ENCODE results near the gene CDON. TPM values are rescaled to one million over a fixed set of nuclear protein-coding genes. Genes with fewer than 3 reads are reported as not detected.

CDON gene
- total RNA-seq, 1 experiment from 2014 or later = 1.3 TPM

DNA sequence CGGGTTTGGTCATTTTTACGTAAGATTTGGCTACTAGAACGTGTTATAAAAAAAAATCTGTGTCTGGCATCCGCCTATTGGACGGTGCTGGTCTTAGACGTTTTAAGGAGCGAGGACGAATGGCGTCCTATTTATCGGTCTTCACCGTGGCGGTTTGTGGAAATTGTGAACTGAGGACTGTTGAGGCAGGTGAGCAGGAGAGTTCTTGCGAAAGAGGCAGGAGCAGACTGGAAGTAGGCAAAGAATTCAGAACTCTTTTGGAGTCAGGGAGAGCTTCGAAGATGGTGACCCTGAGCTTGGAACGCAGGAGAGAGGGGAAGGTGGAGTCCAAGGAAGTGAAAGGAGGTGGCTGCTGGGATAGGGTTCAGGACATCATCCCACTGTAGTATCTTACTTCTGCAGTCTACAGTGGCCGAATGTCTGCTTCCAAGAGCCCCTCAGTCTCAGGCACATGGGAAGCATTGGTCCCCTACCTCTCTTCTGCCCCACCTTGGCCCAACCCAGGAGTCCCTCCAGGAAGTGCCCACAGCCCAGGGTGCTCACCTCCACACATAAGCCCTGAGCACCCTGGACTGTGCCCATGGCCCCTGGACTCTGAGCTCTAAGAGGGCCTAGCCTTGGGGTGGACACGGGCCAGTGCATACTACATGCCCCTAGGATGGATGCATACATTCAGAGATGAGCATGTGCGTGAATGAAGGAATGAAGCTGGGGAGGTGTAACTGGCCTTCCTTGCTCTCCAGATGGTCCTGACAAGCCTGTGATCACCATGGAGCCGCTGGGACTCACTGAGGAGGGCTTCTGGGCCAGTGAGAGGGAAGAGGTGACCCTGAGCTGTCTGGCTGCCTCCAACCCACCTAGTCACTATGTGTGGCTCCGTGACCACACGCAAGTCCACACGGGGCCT is 113.1 kb downstream of the CDON start:
- Histone ChIP-seq H3K36me3 (no peaks in the 10 kb centered on the region), H3K27ac (no peak overlapping the region), H3K27me3 (replicated peaks) (no peaks in the 10 kb centered on the region), H3K4me3 (no peak overlapping the region), H3K9me3 (replicated peaks) (no peaks in the 10 kb centered on the region), H3K4me1 (replicated peaks) (no peaks in the 10 kb centered on the region)
- no peak for DNase-seq (ENCODE audit: low read depth in 1 of 2, low spot score in 2 of 2)

DNA sequence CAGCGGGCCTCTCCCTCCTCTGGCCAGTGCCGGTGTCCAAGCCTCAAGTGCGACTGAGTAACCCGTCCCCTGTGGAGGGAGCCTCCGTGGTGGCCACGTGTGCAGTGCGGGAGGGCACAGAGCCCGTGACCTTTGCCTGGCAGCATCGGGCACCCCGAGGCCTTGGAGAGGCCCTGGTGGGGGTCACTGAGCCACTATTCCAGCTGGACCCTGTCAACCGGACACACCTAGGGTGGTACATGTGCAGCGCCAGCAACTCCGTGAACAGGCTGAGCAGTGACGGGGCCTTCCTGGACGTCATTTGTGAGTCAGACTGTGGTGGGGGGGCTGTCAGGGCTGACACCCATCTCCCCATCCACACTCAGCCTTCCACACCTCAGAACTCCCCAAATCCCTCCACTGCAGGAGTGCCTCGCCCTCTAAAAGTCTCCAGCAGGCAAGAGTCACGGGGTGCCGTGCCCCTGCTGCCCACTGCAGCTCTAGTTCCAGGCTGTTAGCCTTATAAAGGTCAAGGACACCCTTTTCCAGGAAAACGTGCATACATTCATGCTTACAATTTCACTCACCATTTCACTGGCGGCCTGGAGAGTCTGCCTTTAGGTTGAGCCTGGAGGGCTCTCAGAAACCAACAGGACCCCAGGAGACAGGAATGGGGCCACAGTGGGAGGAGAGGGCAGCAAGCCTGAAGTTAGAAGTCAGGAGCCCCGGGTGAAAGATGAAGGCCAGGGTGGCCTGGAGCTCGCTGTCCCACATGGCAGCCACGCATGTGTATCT is 114.2 kb downstream of the CDON start:
- Histone ChIP-seq H3K4me1 (replicated peaks) (no peaks in the 10 kb centered on the region), H3K9me3 (replicated peaks) (no peaks in the 10 kb centered on the region), H3K4me3 (no peak overlapping the region), H3K27me3 (replicated peaks) (no peaks in the 10 kb centered on the region), H3K36me3 (no peaks in the 10 kb centered on the region), H3K27ac (no peak overlapping the region)
- no peak for DNase-seq (ENCODE audit: low read depth in 1 of 2, low spot score in 2 of 2)

DNA sequence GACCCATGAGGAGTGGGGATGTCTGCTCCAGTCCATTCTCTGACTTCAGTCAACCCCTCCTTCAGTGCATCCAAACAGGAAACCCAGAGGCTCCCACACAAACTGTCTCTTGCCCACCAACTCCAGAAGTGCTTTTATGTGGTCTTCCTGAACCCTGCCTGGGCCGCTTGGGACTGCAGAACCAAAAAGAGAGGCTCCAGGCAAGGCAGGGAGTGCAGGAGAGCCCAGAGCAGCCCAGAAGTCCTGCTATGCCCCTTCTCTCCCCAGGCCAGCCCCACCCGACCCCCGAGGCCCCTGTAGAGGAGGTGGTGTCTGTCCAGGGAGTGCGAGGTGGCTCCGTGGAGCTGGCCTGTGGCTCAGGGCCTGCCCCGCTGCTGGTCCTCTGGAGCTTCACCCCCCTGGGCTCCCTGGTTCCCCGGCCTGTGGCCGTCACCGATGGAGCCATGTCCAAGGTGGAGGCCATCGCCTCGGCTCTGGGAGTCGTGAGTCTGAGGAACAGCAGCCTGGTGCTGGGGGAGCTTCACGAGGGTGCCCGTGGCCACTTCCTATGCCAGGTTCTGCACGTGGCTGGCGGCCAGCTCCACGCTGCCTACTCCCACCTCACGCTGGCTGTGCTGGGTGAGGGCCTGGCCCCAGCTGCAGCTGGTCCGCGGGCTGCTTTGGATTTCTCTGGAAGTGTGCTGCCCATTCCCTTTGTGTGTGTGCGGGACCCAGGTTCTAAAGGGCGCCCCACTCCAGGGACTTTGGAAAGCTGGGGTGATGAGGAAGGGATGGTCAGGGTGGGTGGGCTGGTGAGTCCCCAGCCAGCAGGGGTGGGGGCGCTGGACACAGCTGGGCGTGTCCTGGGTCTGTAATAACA is 115.0 kb downstream of the CDON start:
- Histone ChIP-seq H3K4me3 (no peak overlapping the region), H3K4me1 (replicated peaks) (no peaks in the 10 kb centered on the region), H3K27me3 (replicated peaks) (no peaks in the 10 kb centered on the region), H3K36me3 (no peaks in the 10 kb centered on the region), H3K27ac (no peak overlapping the region), H3K9me3 (replicated peaks) (no peaks in the 10 kb centered on the region)
- no peak for DNase-seq (ENCODE audit: low read depth in 1 of 2, low spot score in 2 of 2)

DNA sequence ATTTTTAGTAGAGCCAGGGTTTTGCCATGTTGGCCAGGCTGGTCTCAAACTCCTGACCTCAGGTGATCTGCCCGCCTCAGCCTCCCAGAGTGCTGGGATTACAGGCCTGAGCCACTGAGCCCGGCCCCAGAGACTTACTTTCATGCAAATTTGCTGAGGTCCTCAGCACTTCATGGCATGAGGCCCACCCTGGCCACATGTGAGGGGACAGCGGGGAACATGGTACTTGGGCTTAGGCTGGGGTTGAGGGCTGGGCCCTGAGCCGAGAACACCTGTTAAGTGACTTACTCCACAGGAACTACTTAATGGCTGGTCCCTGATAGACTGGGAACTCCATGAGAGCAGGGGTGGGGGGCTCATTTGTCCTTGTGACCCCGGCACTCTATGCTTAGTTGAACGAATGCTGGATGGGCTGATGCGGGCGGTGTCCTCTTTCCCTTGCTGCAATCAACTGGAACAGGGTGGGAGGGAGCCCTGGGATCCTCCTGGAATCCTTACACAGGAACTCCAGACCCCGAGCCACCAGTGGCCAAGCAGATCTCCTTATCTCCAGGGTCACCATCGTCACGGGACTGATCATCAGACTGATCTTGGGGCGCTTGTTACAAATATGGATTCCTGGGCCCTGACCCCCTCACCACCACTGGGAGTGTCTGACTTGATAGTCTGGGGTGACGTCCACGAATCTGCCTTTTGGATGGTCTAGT is 115.8 kb downstream of the CDON start:
- DNase-seq (ENCODE audit: low read depth in 1 of 2, low spot score in 2 of 2) = no peak
- Histone ChIP-seq H3K27ac (no peak overlapping the region), H3K27me3 (replicated peaks) (no peaks in the 10 kb centered on the region)

DNA sequence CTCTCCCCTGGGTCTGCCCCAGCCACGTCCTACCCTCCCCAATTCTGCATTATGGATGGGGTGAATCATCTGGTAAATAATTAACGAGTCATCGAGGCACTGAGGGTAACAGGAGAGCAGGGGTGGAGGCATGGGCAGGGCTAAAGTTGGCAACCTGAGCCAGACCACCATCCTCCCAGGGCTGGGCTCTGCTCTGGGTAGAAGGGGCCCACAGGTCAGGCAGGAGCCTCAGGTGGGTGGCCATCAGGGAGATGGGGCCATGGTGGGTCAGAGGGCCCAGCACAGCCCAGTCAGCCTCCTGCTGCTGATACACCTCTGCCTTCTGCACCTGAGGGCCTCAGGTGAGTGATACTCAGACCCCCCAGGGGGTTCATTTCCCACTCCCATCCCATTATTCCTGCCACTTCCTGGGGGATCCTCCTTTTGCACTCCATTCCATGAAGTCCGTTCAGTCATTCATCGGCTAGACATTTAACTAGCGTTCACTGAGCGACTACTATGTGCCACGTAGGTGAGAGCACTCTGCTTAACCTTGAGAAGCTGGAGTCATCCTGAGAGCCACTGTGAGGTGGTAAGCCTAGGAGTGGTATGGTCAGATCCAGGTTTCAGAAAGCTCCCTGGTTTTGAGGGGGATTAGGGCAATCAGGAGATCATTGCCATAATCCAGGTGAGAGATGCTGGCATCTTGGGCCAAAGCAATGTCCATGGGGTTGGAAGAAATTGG is 116.7 kb downstream of the CDON start, which contains the start of gene VSIG10L2:
Gene VSIG10L2, plus strand, starts transcription at position 248 of the 724 bp plus-strand sequence. Its CDS starts 12 bp downstream, at position 260.
- no peak within 1 kb of the TSS for H3K27ac ChIP-seq
- no peak for DNase-seq (ENCODE audit: low read depth in 1 of 2, low spot score in 2 of 2)
- H3K4me3 ChIP-seq = no peak within 1 kb of the TSS
- no peaks in the 10 kb centered on the region for H3K9me3 ChIP-seq (replicated peaks)
- no peaks in the 10 kb centered on the region for H3K27me3 ChIP-seq (replicated peaks)
- H3K4me1 ChIP-seq (replicated peaks) = no peaks in the 10 kb centered on the region
- H3K36me3 ChIP-seq = no peaks in the 10 kb centered on the region

More for the DNA sequence above, 115.8 kb downstream of the CDON start:
- Histone ChIP-seq H3K9me3 (replicated peaks) (no peaks in the 10 kb centered on the region), H3K4me1 (replicated peaks) (no peaks in the 10 kb centered on the region), H3K36me3 (no peaks in the 10 kb centered on the region), H3K4me3 (no peak overlapping the region)

DNA sequence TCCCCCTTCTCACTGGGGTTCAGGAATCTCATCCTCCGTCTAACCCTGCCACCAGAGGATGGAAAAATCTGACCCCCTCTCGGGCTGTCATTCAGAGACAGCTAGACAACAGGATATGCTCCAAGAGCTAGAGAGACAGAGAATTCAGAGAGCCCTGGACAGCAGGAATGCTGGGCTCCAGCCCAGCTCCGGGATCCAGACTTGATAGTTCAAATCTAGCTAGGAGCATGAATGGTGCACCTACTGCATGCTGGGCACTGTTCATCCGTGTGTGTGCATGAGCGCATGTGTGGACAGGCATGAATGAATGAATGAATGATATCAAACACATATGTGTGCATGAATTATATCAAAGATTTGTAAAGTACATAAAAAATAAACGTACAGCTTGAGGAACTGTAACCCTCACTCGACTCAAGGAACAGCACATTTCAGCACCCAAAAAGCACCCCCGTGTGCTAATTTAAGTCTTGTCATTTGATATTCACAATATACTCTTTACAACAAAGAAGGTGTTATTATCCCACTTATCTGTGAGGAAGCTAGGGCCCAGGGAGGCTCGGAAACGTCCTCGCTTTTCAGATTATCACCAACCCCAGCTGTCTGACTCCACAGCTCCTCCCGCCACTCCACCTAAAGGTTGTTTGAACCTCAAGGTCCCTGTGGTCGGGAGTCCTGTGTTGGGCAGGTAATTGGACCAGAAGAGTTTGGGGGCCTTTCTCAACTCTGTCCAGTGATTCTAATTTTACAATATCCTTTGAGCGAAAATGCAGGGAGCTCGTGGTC is 117.5 kb downstream of the CDON start:
- Histone ChIP-seq H3K4me3 (no peak overlapping the region), H3K9me3 (replicated peaks) (no peaks in the 10 kb centered on the region), H3K27ac (no peak overlapping the region), H3K4me1 (replicated peaks) (no peaks in the 10 kb centered on the region), H3K36me3 (no peaks in the 10 kb centered on the region), H3K27me3 (replicated peaks) (no peaks in the 10 kb centered on the region)
- DNase-seq (ENCODE audit: low read depth in 1 of 2, low spot score in 2 of 2) = no peak

DNA sequence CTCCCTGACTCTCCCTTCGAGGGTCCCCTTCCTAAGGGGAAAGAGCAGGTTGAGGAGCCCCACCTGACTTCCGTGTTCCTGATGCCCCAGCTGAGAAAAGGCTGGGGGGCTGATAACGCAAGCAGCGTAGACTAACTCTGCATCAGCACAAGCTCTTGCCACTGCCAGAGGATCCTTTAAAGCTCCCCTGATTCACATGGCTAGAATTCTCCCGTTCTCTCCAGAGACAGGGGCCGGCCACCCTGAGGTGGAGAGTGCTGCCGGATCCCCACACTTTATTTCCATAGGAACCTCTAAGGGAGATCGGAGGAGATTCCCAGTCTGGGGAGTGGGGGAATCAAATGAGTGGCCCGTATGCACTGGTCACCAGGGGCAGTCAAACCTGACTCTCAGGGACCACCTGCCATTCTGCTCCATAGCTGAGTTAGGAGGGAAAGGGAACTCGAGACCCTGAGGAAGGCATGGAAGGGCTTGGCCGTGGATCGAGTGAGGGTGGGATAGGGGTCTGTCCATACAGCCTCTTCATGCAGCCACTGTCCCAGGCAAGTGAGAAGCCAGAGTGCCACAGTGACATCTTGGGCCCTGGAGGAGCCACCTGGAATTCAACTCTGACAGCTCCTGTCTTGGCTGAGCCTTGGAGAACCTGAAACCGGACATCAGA is 118.2 kb downstream of the CDON start:
- H3K9me3 ChIP-seq (replicated peaks) = no peaks in the 10 kb centered on the region
- H3K4me3 ChIP-seq = no peak overlapping the region
- H3K36me3 ChIP-seq = no peaks in the 10 kb centered on the region
- no peak overlapping the region for H3K27ac ChIP-seq
- no peaks in the 10 kb centered on the region for H3K27me3 ChIP-seq (replicated peaks)
- no peak for DNase-seq (ENCODE audit: low read depth in 1 of 2, low spot score in 2 of 2)
- H3K4me1 ChIP-seq (replicated peaks) = no peaks in the 10 kb centered on the region

DNA sequence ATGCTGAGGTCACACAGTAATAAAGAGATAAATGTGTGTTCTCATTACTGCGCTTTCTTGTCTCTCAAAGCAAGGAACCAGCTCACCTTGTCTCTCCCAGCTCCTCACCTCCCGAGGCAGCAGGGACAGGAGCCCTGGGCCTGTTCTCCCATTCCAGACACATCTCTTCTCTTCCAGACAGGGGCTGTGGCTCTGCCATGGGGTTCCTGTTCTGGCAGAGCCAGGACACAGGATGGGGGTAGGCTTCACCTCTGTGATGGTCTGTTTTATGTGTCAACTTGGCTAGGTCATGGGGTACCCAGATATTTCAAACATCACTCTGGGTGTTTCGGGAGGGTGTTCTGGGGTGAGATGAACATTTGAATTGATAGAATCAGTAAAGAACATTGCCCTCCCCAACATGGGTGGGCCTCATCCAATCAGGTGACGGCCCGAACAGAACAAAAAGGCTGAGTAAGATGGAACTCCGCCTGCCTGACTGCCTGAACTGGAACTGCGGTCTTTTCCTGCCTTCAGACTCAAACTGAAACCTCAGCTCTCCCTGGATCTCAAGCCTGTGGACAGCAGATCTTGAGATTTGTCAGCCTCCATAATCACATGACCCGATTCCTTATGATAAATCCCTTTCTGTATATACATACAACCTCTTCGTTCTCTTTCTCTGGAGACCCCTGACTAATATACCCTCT is 118.9 kb downstream of the CDON start:
- H3K27me3 ChIP-seq (replicated peaks) = no peaks in the 10 kb centered on the region
- no peaks in the 10 kb centered on the region for H3K9me3 ChIP-seq (replicated peaks)
- no peaks in the 10 kb centered on the region for H3K4me1 ChIP-seq (replicated peaks)
- H3K27ac ChIP-seq = no peak overlapping the region
- DNase-seq (ENCODE audit: low read depth in 1 of 2, low spot score in 2 of 2) = no peak
- H3K36me3 ChIP-seq = no peaks in the 10 kb centered on the region
- no peak overlapping the region for H3K4me3 ChIP-seq

DNA sequence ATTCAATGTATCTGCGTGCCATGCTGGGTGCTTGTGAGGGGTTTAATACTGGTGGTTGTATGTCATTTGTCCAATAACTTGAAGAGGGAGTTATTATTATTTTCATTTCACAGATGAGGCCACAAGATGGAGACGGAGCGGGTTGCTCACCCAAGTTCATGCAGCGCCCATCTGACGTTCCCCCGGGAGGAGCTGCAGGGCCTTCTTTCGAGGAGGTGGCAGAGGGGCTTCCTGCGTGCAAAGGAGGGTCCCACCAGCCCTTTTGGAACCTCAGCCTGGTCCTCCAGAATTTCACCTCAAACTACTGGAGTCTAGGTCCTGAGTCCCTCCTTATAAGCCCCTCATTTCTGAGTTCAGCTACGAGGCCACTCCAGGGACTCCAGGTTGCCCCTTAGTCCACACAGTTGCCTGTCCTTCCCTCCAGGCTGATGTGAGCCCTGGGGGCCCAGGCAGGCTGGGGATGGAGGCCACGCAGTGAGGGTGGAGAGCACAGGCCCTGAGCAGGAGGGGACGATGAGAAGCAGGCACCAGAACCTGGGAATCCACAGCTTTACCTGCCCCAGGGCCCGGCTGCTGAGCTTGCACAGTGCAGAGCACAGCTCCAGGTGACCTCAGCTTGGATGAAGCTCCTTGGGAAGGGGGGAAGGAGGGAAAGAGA is 119.8 kb downstream of the CDON start:
- Histone ChIP-seq H3K4me1 (replicated peaks) (no peaks in the 10 kb centered on the region), H3K27ac (no peak overlapping the region), H3K9me3 (replicated peaks) (no peaks in the 10 kb centered on the region), H3K4me3 (no peak overlapping the region), H3K27me3 (replicated peaks) (no peaks in the 10 kb centered on the region), H3K36me3 (no peaks in the 10 kb centered on the region)
- no peak for DNase-seq (ENCODE audit: low read depth in 1 of 2, low spot score in 2 of 2)

DNA sequence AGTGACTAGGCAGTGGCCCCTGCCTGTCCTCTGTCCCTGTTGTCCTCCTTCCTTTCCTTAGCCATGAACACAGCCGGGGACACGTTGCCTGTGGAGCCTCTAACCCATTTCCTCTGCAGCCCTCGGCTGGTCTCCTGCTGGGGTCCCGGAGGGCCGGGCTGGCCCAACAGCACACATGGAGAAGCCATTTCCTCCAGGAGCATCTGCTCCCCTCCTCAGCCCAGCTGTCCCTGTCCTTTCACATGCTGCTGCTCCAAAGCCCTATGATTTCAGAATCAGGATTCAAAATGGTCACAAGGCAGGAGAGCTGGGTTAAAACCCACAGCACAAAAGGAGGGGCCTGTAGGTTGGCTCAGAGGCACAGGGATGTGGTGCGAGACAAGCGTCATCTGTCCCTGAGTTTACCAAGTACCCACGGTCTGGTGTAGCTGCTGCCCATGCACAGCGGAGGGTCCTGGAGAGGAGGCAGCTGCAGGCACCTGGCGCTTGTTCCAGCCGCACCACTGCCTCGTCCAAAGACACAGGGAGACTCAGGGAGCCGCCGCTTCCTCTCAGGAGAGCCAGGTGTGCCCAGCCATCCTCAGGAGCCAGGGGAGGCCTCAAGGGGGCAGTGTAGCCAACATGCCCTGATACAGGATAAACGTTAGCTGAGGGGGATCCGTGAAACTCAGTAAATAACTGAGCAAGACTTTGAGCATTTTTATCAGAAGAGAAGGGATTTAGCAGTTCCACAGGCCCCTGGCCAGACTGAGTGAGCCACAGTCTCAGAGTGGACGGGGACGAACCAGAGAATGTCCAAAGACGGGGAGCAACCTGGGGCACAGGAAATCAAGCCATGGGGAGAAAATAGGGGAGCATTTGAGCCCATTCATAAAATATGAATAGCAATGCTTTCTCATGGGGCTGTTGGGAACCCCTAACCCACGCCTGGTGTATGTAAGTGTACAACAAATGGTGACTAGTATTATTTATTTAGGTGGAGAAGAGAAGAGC is 120.8 kb downstream of the CDON start:
- Histone ChIP-seq H3K9me3 (replicated peaks) (no peaks in the 10 kb centered on the region), H3K36me3 (no peaks in the 10 kb centered on the region), H3K4me1 (replicated peaks) (no peaks in the 10 kb centered on the region), H3K4me3 (no peak overlapping the region), H3K27ac (no peak overlapping the region), H3K27me3 (replicated peaks) (no peaks in the 10 kb centered on the region)
- DNase-seq (ENCODE audit: low read depth in 1 of 2, low spot score in 2 of 2) = no peak

Measured in SJSA1 (cell line).